Suprapubic skin (tissue), 4 donors: ENCODE results near the gene NEK5. TPM values are rescaled to one million over a fixed set of nuclear protein-coding genes. Genes with fewer than 3 reads are reported as not detected.
"Not testable (repeated sequence)": the region's sequence is repeated elsewhere in the genome, so short reads cannot be mapped to it uniquely, and the experiment has no call there.

Source experiments
- DNase-seq, 2 donors: peaks; one replicate each; pipeline ENCODE4 v3.0.0-alpha.2; 2019; ENCODE audit warnings: low spot score in 2 of 2
- H3K27ac ChIP-seq: fragments of 200-600 bp; sonication (generic); one replicate; pipeline ENCODE4 v1.5.1; 2019
- H3K27me3 ChIP-seq: fragments of 200-600 bp; sonication (generic); one replicate; pipeline ENCODE4 v1.5.1; 2019
- H3K36me3 ChIP-seq: fragments of 200-600 bp; sonication (generic); one replicate; pipeline ENCODE4 v1.5.1; 2019
- H3K4me1 ChIP-seq: fragments of 200-600 bp; sonication (generic); one replicate; pipeline ENCODE4 v1.5.1; 2019
- H3K4me3 ChIP-seq: fragments of 200-600 bp; sonication (generic); one replicate; pipeline ENCODE4 v1.5.1; 2019; ENCODE audit warnings: mild to moderate bottlenecking
- H3K9me3 ChIP-seq: fragments of 200-600 bp; sonication (generic); one replicate; pipeline ENCODE4 v1.5.1; 2019
- EP300 ChIP-seq: sonication (generic); formaldehyde crosslinking; IDR thresholded peaks from one replicate; pipeline ENCODE4 v1.6.1; 2017; ENCODE audit warnings: antibody characterized with exemption
- POLR2A ChIP-seq, 2 donors: fragments of 450-650 bp; IDR thresholded peaks; one replicate each; pipeline ENCODE4 v1.6.1; 2017; ENCODE audit warnings: antibody characterized with exemption in 2 of 2, mild to moderate bottlenecking in 2 of 2, moderate library complexity in 2 of 2
- POLR2AphosphoS5 ChIP-seq, 3 donors: sonication (generic); formaldehyde crosslinking; IDR thresholded peaks; one replicate each; pipeline ENCODE4 v1.6.1; 2017; ENCODE audit warnings: antibody characterized with exemption in 3 of 3
- WGBS: methylation state at CpG from one replicate; pipeline ENCODE4 v1.1.5; 2018; 5-methylcytosine and 5-hydroxymethylcytosine counted together
- total RNA-seq, 4 donors: library from RNA; depleted of rRNA; stranded (reverse); fragments of >200 nt; gene quantifications; one replicate each; pipeline ENCODE4 v1.1.0, GENCODE V29; 2016
- TF ChIP-seq, protein P1 (sequence below), 2 donors: fragments of 200-600 bp in 1 of 2; fragments of 450-650 bp in 1 of 2; sonication (generic) in 1 of 2; IDR thresholded peaks; one replicate each; pipeline ENCODE4 v1.5.1; 2016 to 2019; ENCODE audit warnings: antibody characterized with exemption in 2 of 2, mild to moderate bottlenecking in 1 of 2, moderate library complexity in 1 of 2

NEK5 gene
- total RNA-seq, 4 donors from 2014 or later: 0.38 to 0.51 (median 0.42) TPM; not detected in 1

DNA sequence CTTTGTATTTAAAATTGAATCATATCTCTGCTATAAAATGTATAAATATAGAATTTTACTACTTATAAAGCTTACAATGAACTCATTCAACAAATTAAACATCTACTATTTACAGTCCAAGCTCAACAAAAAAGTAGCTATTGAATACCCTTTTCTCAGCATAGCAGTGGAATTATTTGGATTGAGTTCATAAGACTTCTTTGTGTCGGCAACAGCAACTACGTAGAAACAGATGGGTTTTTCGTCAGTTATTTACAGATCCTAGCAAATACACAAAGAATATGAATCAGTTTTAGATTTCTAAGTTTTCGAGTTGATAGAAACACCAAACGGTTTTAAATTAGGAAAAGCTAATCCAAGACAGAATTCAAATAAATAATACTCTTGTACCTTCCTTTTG, 41.0 kb upstream of the NEK5 start:
- no peak overlapping the region for H3K27ac ChIP-seq

DNA sequence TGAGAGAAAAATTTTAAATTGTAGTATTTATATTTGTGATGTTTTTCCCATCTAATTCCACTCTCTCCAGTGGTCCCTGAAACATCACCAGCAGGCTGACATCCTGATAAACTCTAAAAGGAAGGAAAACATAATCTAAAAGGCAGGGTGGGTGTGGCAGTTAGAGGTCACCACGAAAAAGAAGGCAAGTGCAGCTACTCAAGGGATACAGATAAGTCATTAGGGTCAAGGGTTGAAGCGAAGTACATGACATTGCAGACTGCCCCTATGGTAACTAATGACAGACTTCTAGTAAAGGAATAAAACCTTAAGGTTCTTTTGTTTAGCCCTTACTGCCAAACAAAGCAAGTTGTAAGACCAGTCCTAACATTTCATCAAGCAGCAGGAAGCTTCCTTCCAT, 36.5 kb upstream of the NEK5 start:
- H3K27ac ChIP-seq: no peak overlapping the region
- no peak for TF ChIP-seq POLR2AphosphoS5 (IDR thresholded peaks at IDR 0.05)
- TF ChIP-seq POLR2A (IDR thresholded peaks at IDR 0.05): no peak
- TF ChIP-seq, protein P1, sequence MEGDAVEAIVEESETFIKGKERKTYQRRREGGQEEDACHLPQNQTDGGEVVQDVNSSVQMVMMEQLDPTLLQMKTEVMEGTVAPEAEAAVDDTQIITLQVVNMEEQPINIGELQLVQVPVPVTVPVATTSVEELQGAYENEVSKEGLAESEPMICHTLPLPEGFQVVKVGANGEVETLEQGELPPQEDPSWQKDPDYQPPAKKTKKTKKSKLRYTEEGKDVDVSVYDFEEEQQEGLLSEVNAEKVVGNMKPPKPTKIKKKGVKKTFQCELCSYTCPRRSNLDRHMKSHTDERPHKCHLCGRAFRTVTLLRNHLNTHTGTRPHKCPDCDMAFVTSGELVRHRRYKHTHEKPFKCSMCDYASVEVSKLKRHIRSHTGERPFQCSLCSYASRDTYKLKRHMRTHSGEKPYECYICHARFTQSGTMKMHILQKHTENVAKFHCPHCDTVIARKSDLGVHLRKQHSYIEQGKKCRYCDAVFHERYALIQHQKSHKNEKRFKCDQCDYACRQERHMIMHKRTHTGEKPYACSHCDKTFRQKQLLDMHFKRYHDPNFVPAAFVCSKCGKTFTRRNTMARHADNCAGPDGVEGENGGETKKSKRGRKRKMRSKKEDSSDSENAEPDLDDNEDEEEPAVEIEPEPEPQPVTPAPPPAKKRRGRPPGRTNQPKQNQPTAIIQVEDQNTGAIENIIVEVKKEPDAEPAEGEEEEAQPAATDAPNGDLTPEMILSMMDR (IDR thresholded peaks at IDR 0.05): no peak
- no peak for TF ChIP-seq EP300
- 60% methylated on average over 2 of the region's 2 CpGs for WGBS
- no peaks in the 10 kb centered on the region for H3K4me1 ChIP-seq
- peaks cover 45% of the 10 kb centered on the region for H3K36me3 ChIP-seq
- no peaks in the 10 kb centered on the region for H3K9me3 ChIP-seq
- H3K4me3 ChIP-seq: no peak overlapping the region
- no peak for DNase-seq
- no peaks in the 10 kb centered on the region for H3K27me3 ChIP-seq

More for the DNA sequence above, 41.0 kb upstream of the NEK5 start:
- 88% methylated on average over 5 of the region's 5 CpGs for WGBS
- no peaks in the 10 kb centered on the region for H3K27me3 ChIP-seq
- no peaks in the 10 kb centered on the region for H3K9me3 ChIP-seq
- H3K36me3 ChIP-seq: peaks cover 58% of the 10 kb centered on the region
- no peak for DNase-seq
- H3K4me1 ChIP-seq: no peaks in the 10 kb centered on the region
- TF ChIP-seq POLR2AphosphoS5 (IDR thresholded peaks at IDR 0.05) (no peak), POLR2A (IDR thresholded peaks at IDR 0.05) (no peak), EP300 (no peak)
- TF ChIP-seq, protein P1 (IDR thresholded peaks at IDR 0.05): no peak
- no peak overlapping the region for H3K4me3 ChIP-seq

DNA sequence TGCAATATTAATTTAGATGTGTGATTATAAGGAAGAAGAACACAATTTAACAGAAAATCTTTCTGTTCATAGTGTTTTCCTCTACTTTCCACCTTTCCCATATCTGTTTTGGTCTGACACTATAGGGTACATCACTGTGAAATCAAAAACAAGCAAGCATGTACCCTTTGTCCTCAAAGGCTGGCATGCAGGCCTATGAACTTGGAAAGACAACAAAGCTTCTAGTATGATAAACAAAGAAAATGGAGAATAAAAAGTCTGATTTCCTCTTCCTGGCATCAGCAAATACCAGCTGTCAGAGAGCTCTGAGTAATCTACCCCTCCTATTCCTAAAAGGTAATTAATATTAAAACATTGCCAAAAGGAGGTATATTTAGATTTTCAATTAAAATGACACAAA, 36.1 kb upstream of the NEK5 start:
- DNase-seq: no peak
- TF ChIP-seq, protein P1 (IDR thresholded peaks at IDR 0.05): no peak
- no peak for TF ChIP-seq POLR2A (IDR thresholded peaks at IDR 0.05)
- TF ChIP-seq POLR2AphosphoS5 (IDR thresholded peaks at IDR 0.05): no peak
- TF ChIP-seq EP300: no peak
- peaks cover 40% of the 10 kb centered on the region for H3K36me3 ChIP-seq
- no peaks in the 10 kb centered on the region for H3K27me3 ChIP-seq
- H3K27ac ChIP-seq: no peak overlapping the region
- no peaks in the 10 kb centered on the region for H3K9me3 ChIP-seq
- H3K4me3 ChIP-seq: no peak overlapping the region
- peaks cover 1% of the 10 kb centered on the region for H3K4me1 ChIP-seq

DNA sequence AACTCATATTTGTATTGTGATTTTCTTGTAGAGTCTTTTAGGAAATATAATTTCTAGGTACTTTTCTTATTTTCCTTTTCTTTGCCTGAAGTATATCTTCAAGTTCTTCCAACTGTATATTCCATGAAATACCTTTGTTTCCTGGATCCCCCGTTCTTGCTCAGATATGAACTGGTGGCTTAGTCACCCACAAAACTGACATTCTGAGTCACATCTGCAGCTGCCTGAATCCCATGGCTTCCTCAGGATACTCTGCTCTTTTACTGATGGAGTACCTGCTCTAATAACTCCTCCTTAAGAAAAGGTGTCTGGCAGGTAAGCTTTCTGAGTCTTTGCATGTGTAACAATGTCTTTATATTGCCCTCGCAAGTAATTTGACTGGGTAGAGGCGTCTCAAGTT, 35.0 kb upstream of the NEK5 start:
- not testable (repeated sequence) for H3K4me1 ChIP-seq, H3K9me3 ChIP-seq, H3K4me3 ChIP-seq, H3K27ac ChIP-seq, H3K27me3 ChIP-seq, DNase-seq
- peaks cover 30% of the 10 kb centered on the region for H3K36me3 ChIP-seq
- WGBS: 92% methylated on average over 3 of the region's 3 CpGs

DNA sequence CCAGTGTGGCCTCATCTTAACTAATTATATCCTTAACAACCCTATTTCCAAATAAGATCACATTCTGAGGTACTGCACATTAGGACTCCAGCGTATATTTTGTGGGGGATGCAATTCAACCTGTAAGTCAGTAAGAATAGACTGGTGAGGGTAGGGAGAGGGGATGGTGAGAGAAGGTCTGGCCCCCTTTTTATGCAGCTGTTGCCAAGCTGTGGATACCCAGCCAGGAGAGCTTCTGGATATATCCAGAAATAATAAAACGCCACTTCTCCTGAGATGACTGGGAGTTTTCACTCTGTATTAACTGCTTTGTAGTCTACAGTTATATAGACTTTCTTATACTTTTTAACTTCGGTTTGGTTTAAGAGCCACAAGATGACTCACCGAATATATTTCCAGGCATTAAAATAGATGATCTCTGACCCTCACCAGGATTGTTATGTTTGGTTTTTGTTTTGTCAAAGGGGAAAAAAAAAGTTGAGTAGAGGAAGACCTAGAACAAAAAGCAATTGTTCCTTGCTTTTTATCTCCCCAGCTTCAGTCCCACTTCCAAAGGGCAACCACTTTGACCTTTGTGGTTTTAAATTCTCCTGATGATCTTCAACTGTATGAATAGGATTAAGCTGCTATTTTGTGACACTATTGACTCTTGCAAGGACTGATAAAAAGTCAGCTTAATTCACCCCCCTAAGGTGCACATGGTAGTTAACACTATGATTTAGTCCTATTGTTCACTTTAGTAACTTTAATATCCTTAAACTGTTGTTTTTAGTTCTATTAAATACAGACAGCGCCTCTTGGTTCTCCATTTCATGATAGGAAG, 33.6 kb upstream of the NEK5 start:
- no peak overlapping the region for H3K27ac ChIP-seq
- H3K4me3 ChIP-seq: no peak overlapping the region
- no peaks in the 10 kb centered on the region for H3K27me3 ChIP-seq
- peaks cover 15% of the 10 kb centered on the region for H3K4me1 ChIP-seq
- no peaks in the 10 kb centered on the region for H3K9me3 ChIP-seq
- TF ChIP-seq POLR2A (IDR thresholded peaks at IDR 0.05): no peak
- TF ChIP-seq, protein P1 (IDR thresholded peaks at IDR 0.05): no peak
- TF ChIP-seq POLR2AphosphoS5 (IDR thresholded peaks at IDR 0.05): no peak
- TF ChIP-seq EP300: no peak
- DNase-seq: no peak
- WGBS: 64% methylated on average over 5 of the region's 5 CpGs
- peaks cover 16% of the 10 kb centered on the region for H3K36me3 ChIP-seq
